CD14-positive monocyte (primary cell): ENCODE results near the gene EMC10. TPM values are rescaled to one million over a fixed set of nuclear protein-coding genes. Genes with fewer than 3 reads are reported as not detected.

Experiments
- DNase-seq, 3 donors: peaks; one replicate each; pipeline ENCODE4 v3.0.0-alpha.2; 2011 to 2022
- H2AFZ ChIP-seq: 2 replicates; pipeline ENCODE4 v1.6.0; 2012; ENCODE audit warnings: mild to moderate bottlenecking, low read depth, low read length, inconsistent platforms; ENCODE audit not compliant: insufficient read depth, poor library complexity, severe bottlenecking
- H3K27ac ChIP-seq, 2 donors: 1 replicate in 1 of 2; 2 replicates in 1 of 2; pipeline ENCODE4 v1.5.1; 2012 to 2013; ENCODE audit warnings: low read length in 2 of 2, control low read depth in 1 of 2, inconsistent platforms in 1 of 2, low read depth in 1 of 2, mild to moderate bottlenecking in 1 of 2
- H3K27me3 ChIP-seq, 2 donors: one replicate each; pipeline versions ENCODE4 v1.6.0 to v1.6.1; 2011 to 2013; ENCODE audit warnings: low read length in 2 of 2; ENCODE audit not compliant: control insufficient read depth in 2 of 2, insufficient read depth in 2 of 2
- H3K36me3 ChIP-seq, 2 donors: replicated peaks in 1 of 2; 1 replicate in 1 of 2; 2 replicates in 1 of 2; pipeline versions ENCODE4 v1.5.1 to v1.6.1; 2012 to 2013; ENCODE audit warnings: low read length in 2 of 2, control low read depth in 1 of 2, inconsistent platforms in 1 of 2, mild to moderate bottlenecking in 1 of 2; ENCODE audit not compliant: insufficient read depth in 2 of 2, control insufficient read depth in 1 of 2
- H3K4me1 ChIP-seq, 2 donors: 1 replicate in 1 of 2; 2 replicates in 1 of 2; pipeline versions ENCODE4 v1.5.1 to v1.6.1; 2012 to 2013; ENCODE audit warnings: low read length in 2 of 2, control low read depth in 1 of 2, inconsistent platforms in 1 of 2, mild to moderate bottlenecking in 1 of 2, moderate library complexity in 1 of 2; ENCODE audit not compliant: insufficient read depth in 2 of 2, control insufficient read depth in 1 of 2
- H3K4me2 ChIP-seq: replicated peaks from 2 replicates; pipeline ENCODE3; 2012; ENCODE audit warnings: low read length, moderate library complexity, mild to moderate bottlenecking; ENCODE audit not compliant: poor library complexity, severe bottlenecking; ENCODE audit errors: extremely low read depth
- H3K4me3 ChIP-seq, 3 experiments: fragments of 200-600 bp in 1 of 3; sonication (generic) in 1 of 3; replicated peaks in 1 of 3; 1 replicate in 2 of 3; 2 replicates in 1 of 3; pipeline ENCODE4 v1.5.1; 2011 to 2013; ENCODE audit warnings: low read length in 3 of 3, mild to moderate bottlenecking in 3 of 3, control low read depth in 2 of 3, low read depth in 2 of 3, inconsistent platforms in 1 of 3, moderate library complexity in 1 of 3
- H3K79me2 ChIP-seq: 2 replicates; pipeline ENCODE4 v1.6.0; 2012; ENCODE audit warnings: mild to moderate bottlenecking, control low read depth, inconsistent platforms, low read length, moderate library complexity; ENCODE audit not compliant: insufficient read depth
- H3K9ac ChIP-seq: 2 replicates; pipeline ENCODE4 v1.6.0; 2017; ENCODE audit warnings: low read length, mild to moderate bottlenecking; ENCODE audit not compliant: insufficient read depth, poor library complexity, severe bottlenecking
- H3K9me3 ChIP-seq, 2 donors: replicated peaks in 1 of 2; 1 replicate in 1 of 2; 2 replicates in 1 of 2; pipeline versions ENCODE4 v1.5.1 to v1.6.1; 2012 to 2013; ENCODE audit warnings: low read length in 2 of 2, control low read depth in 1 of 2; ENCODE audit not compliant: control insufficient read depth in 1 of 2, insufficient read depth in 1 of 2
- H4K20me1 ChIP-seq: 2 replicates; pipeline ENCODE4 v1.6.0; 2012; ENCODE audit warnings: mild to moderate bottlenecking, low read length, control low read depth, moderate library complexity; ENCODE audit not compliant: insufficient read depth
- H3K27ac Mint-ChIP-seq, 7 donors: one replicate each; pipeline ENCODE4 v1.8.0; 2020; ENCODE audit warnings: mild to moderate bottlenecking in 7 of 7, mixed read lengths in 7 of 7, moderate library complexity in 6 of 7, inconsistent platforms in 2 of 7
- H3K27me3 Mint-ChIP-seq, 3 donors: one replicate each; pipeline ENCODE4 v1.8.0; 2021 to 2022; ENCODE audit warnings: low read depth in 3 of 3, mild to moderate bottlenecking in 3 of 3, mixed read lengths in 3 of 3, moderate library complexity in 3 of 3, inconsistent platforms in 1 of 3
- H3K36me3 Mint-ChIP-seq, 2 donors: one replicate each; pipeline ENCODE4 v1.8.0; 2020; ENCODE audit warnings: mixed read lengths in 2 of 2, inconsistent platforms in 1 of 2, mild to moderate bottlenecking in 1 of 2
- H3K4me1 Mint-ChIP-seq: one replicate; pipeline ENCODE4 v1.8.0; 2020; ENCODE audit warnings: mild to moderate bottlenecking, mixed read lengths
- H3K4me3 Mint-ChIP-seq, 2 donors: one replicate each; pipeline ENCODE4 v1.8.0; 2020; ENCODE audit warnings: mild to moderate bottlenecking in 2 of 2, mixed read lengths in 2 of 2, moderate library complexity in 1 of 2
- H3K9me3 Mint-ChIP-seq, 7 donors: one replicate each; pipeline ENCODE4 v1.8.0; 2020 to 2022; ENCODE audit warnings: mixed read lengths in 7 of 7, mild to moderate bottlenecking in 6 of 7, moderate library complexity in 6 of 7, inconsistent platforms in 2 of 7
- CTCF ChIP-seq: fragments of 200-600 bp; IDR thresholded peaks from one replicate; pipeline ENCODE4 v1.8.0; 2022; ENCODE audit warnings: antibody characterized with exemption, mild to moderate bottlenecking
- WGBS: methylation state at CpG from one replicate; pipeline ENCODE4 v1.1.5; 2013; ENCODE audit warnings: missing lambda C conversion rate; ENCODE audit not compliant: insufficient coverage; 5-methylcytosine and 5-hydroxymethylcytosine counted together
- intact Hi-C, 2 donors: fragments of 100-400 bp; cut with micrococcal nuclease; formaldehyde crosslinking; loops; one replicate each; pipeline versions ENCODE4 v1.15.0 to v1.15.1; 2023
- polyA plus RNA-seq, 3 donors: library from polyadenylated mRNA; depleted of rRNA in 1 of 3; unstranded in 2 of 3; stranded (reverse) in 1 of 3; fragments of 300-500 nt in 2 of 3; fragments of >200 nt in 1 of 3; fragmentation: Illumina TruSeq in 2 of 3; gene quantifications; 1 replicate in 2 of 3; 2 replicates in 1 of 3; pipeline ENCODE4 v1.2.3, GENCODE V29; 2012 to 2021

Gene EMC10
- polyA plus RNA-seq, 3 donors = 8.5 to 50.4 (median 9.3) TPM

- Histone ChIP-seq H3K4me3 (no peak overlapping the region), H3K4me2 (no peak overlapping the region), H3K4me1 (no peaks in the 10 kb centered on the region), H3K79me2 (no peaks in the 10 kb centered on the region), H3K36me3 (no peaks in the 10 kb centered on the region), H3K27me3 (no peaks in the 10 kb centered on the region), H4K20me1 (no peaks in the 10 kb centered on the region), H3K27ac (no peak overlapping the region), H3K9ac (no peak overlapping the region), H3K9me3 (no peaks in the 10 kb centered on the region), H2AFZ (no peak overlapping the region)
- peaks cover 1 to 2% (median 2%) of the 10 kb centered on the region in 3 donors for H3K27me3 Mint-ChIP-seq
- no peak overlapping the region for H3K27ac Mint-ChIP-seq
- intact Hi-C loops = no loop called here
- H3K36me3 Mint-ChIP-seq = peaks cover 0 to 1% of the 10 kb centered on the region in 2 donors
- H3K4me1 Mint-ChIP-seq = no peaks in the 10 kb centered on the region
- no peak for DNase-seq
- no peaks in the 10 kb centered on the region for H3K9me3 Mint-ChIP-seq
- H3K4me3 Mint-ChIP-seq = no peak overlapping the region
- TF ChIP-seq CTCF = no peak
- 92% methylated on average over 15 of the region's 27 CpGs for WGBS
These were observed 23.9 kb downstream of the EMC10 start for GRCh38 chr19:50500060-50500752.

- no peak overlapping the region for H3K4me3 ChIP-seq
- H4K20me1 ChIP-seq = no peaks in the 10 kb centered on the region
- H3K27ac ChIP-seq = no peak overlapping the region
- H2AFZ ChIP-seq = no peak overlapping the region
- H3K36me3 ChIP-seq = no peaks in the 10 kb centered on the region
- Mint-ChIP-seq H3K27me3 (peaks cover 1 to 2% (median 2%) of the 10 kb centered on the region in 3 donors), H3K4me1 (no peaks in the 10 kb centered on the region), H3K36me3 (peaks cover 4 to 5% of the 10 kb centered on the region in 2 donors), H3K27ac (peak overlapping the region in 1 of 7 donors; percentile 22), H3K9me3 (no peaks in the 10 kb centered on the region), H3K4me3 (no peak overlapping the region)
- no peaks in the 10 kb centered on the region for H3K9me3 ChIP-seq
- TF ChIP-seq CTCF = no peak
- H3K79me2 ChIP-seq = no peaks in the 10 kb centered on the region
- 90% methylated on average over 9 of the region's 10 CpGs for WGBS
- intact Hi-C loops = no loop called here
- H3K4me1 ChIP-seq = no peaks in the 10 kb centered on the region
- H3K4me2 ChIP-seq = no peak overlapping the region
- H3K27me3 ChIP-seq = no peaks in the 10 kb centered on the region
- no peak for DNase-seq
- H3K9ac ChIP-seq = no peak overlapping the region
These were observed 24.4 kb downstream of the EMC10 start for GRCh38 chr19:50500753-50501151.
